HFFc6 (cell line): Measurements from ENCODE around the gene DTX1. TPM values are rescaled to one million over a fixed set of nuclear protein-coding genes. Genes with fewer than 3 reads are reported as not detected.

ENCODE experiments used
- DNase-seq: peaks from one replicate; pipeline ENCODE4 v3.0.0-alpha.2; 2018
- H3K27ac Mint-ChIP-seq: 2 replicates; pipeline ENCODE4 v1.8.0; 2020; ENCODE audit warnings: mild to moderate bottlenecking, mixed read lengths
- H3K27me3 Mint-ChIP-seq: 2 replicates; pipeline ENCODE4 v1.8.0; 2021; ENCODE audit warnings: mild to moderate bottlenecking, moderate library complexity, mixed read lengths; ENCODE audit not compliant: insufficient read depth
- H3K36me3 Mint-ChIP-seq: 2 replicates; pipeline ENCODE4 v1.8.0; 2021; ENCODE audit warnings: low read depth, mixed read lengths
- H3K4me1 Mint-ChIP-seq: 2 replicates; pipeline ENCODE4 v1.8.0; 2020; ENCODE audit warnings: low read depth, mixed read lengths
- H3K4me3 Mint-ChIP-seq: 2 replicates; pipeline ENCODE4 v1.8.0; 2020; ENCODE audit warnings: mild to moderate bottlenecking, moderate library complexity, mixed read lengths
- H3K9me3 Mint-ChIP-seq: 2 replicates; pipeline ENCODE4 v1.8.0; 2020; ENCODE audit warnings: mild to moderate bottlenecking, mixed read lengths
- CTCF ChIP-seq: fragments of 200-600 bp; sonication (generic); IDR thresholded peaks from 2 replicates; pipeline ENCODE4 v1.5.0; 2021; ENCODE audit warnings: antibody characterized with exemption, mild to moderate bottlenecking
- total RNA-seq, 6 experiments: library from RNA; stranded (reverse); fragmentation: NEBNext Ultra II Directional; extraction: Animal tissue kit (Norgen Biotek cat#: 25700); gene quantifications; 2 replicates in 1 of 6; 3 replicates in 5 of 6; pipeline ENCODE4 v1.2.3, GENCODE V29; 2021

DTX1 gene
- total RNA-seq, 6 experiments from 2014 or later = not detected

- no peak overlapping the region for H3K27ac Mint-ChIP-seq
Measured at GRCh38 chr12:113039911-113040445, 16.6 kb upstream of the DTX1 start.

GRCh38 chr12:113040722-113041171 is 15.8 kb upstream of the DTX1 start:
- Mint-ChIP-seq H3K4me3 (no peak overlapping the region), H3K27me3 (peaks cover 4% of the 10 kb centered on the region), H3K27ac (peak overlapping the region; percentile 38; the same call in 1 of the 2 replicates), H3K36me3 (no peaks in the 10 kb centered on the region), H3K9me3 (no peaks in the 10 kb centered on the region), H3K4me1 (peaks cover 14% of the 10 kb centered on the region)
- TF ChIP-seq CTCF = no peak
- DNase-seq = peak; percentile 46

More at GRCh38 chr12:113039911-113040445, 16.6 kb upstream of the DTX1 start:
- no peaks in the 10 kb centered on the region for H3K36me3 Mint-ChIP-seq
- TF ChIP-seq CTCF = no peak
- no peaks in the 10 kb centered on the region for H3K9me3 Mint-ChIP-seq
- peaks cover 14% of the 10 kb centered on the region for H3K4me1 Mint-ChIP-seq
- peaks cover 2% of the 10 kb centered on the region for H3K27me3 Mint-ChIP-seq
- no peak for DNase-seq
- H3K4me3 Mint-ChIP-seq = no peak overlapping the region

GRCh38 chr12:113041560-113041959 is 15.0 kb upstream of the DTX1 start:
- TF ChIP-seq CTCF = no peak
- Mint-ChIP-seq H3K27me3 (peaks cover 5% of the 10 kb centered on the region), H3K4me3 (no peak overlapping the region), H3K4me1 (peaks cover 14% of the 10 kb centered on the region), H3K9me3 (no peaks in the 10 kb centered on the region), H3K27ac (no peak overlapping the region), H3K36me3 (no peaks in the 10 kb centered on the region)
- no peak for DNase-seq

GRCh38 chr12:113043240-113043639 is 13.3 kb upstream of the DTX1 start:
- no peak overlapping the region for H3K4me3 Mint-ChIP-seq
- H3K9me3 Mint-ChIP-seq = no peaks in the 10 kb centered on the region
- peaks cover 8% of the 10 kb centered on the region for H3K27me3 Mint-ChIP-seq
- no peak for TF ChIP-seq CTCF
- H3K4me1 Mint-ChIP-seq = peaks cover 14% of the 10 kb centered on the region
- no peak for DNase-seq
- no peaks in the 10 kb centered on the region for H3K36me3 Mint-ChIP-seq
- no peak overlapping the region for H3K27ac Mint-ChIP-seq

GRCh38 chr12:113044516-113044915 is 12.0 kb upstream of the DTX1 start:
- H3K27me3 Mint-ChIP-seq = peaks cover 8% of the 10 kb centered on the region
- no peak for TF ChIP-seq CTCF

More at GRCh38 chr12:113044516-113044915, 12.0 kb upstream of the DTX1 start:
- no peak for DNase-seq
- H3K27ac Mint-ChIP-seq = no peak overlapping the region
- no peaks in the 10 kb centered on the region for H3K9me3 Mint-ChIP-seq
- H3K4me1 Mint-ChIP-seq = peaks cover 14% of the 10 kb centered on the region
- H3K4me3 Mint-ChIP-seq = no peak overlapping the region
- H3K36me3 Mint-ChIP-seq = no peaks in the 10 kb centered on the region
